Small intestine (tissue), 7 donors: Measurements from ENCODE around the gene NKX3-2. TPM values are rescaled to one million over a fixed set of nuclear protein-coding genes. Genes with fewer than 3 reads are reported as not detected.

Source experiments
- DNase-seq, 2 donors: peaks; one replicate each; pipeline versions ENCODE4 v3.0.0 to v3.0.0-alpha.2; 2013
- FAIRE-seq: peaks from 2 replicates; lab custom pipeline; 2012; peaks lifted over from hg19 to GRCh38; lab: Jason Lieb, UNC
- H3K27ac ChIP-seq, 3 donors: one replicate each; pipeline ENCODE4 v1.5.1; 2013; ENCODE audit warnings: low read length in 2 of 3, mild to moderate bottlenecking in 2 of 3, control low read depth in 1 of 3, inconsistent platforms in 1 of 3, low read depth in 1 of 3, moderate library complexity in 1 of 3
- H3K27me3 ChIP-seq, 3 donors: one replicate each; pipeline ENCODE4 v1.6.1; 2013; ENCODE audit warnings: low read length in 3 of 3, inconsistent platforms in 1 of 3; ENCODE audit not compliant: control insufficient read depth in 3 of 3, insufficient read depth in 3 of 3
- H3K36me3 ChIP-seq, 3 donors: one replicate each; pipeline ENCODE4 v1.6.1; 2013; ENCODE audit warnings: low read length in 3 of 3, inconsistent platforms in 1 of 3, low read depth in 1 of 3, mild to moderate bottlenecking in 1 of 3, moderate library complexity in 1 of 3; ENCODE audit not compliant: control insufficient read depth in 3 of 3, insufficient read depth in 2 of 3
- H3K4me1 ChIP-seq, 3 donors: one replicate each; pipeline ENCODE4 v1.6.1; 2013; ENCODE audit warnings: low read length in 2 of 3, inconsistent platforms in 1 of 3, low read depth in 1 of 3, mild to moderate bottlenecking in 1 of 3, moderate library complexity in 1 of 3; ENCODE audit not compliant: control insufficient read depth in 3 of 3, insufficient read depth in 2 of 3
- H3K4me3 ChIP-seq, 3 donors: one replicate each; pipeline ENCODE4 v1.5.1; 2013; ENCODE audit warnings: low read length in 3 of 3, control low read depth in 1 of 3, inconsistent platforms in 1 of 3, low read depth in 1 of 3, mild to moderate bottlenecking in 1 of 3, moderate library complexity in 1 of 3
- H3K9me3 ChIP-seq, 2 donors: one replicate each; pipeline ENCODE4 v1.6.1; 2013; ENCODE audit warnings: low read depth in 1 of 2, low read length in 1 of 2; ENCODE audit not compliant: control insufficient read depth in 2 of 2, insufficient read depth in 1 of 2
- WGBS, 3 donors: extraction: QIAGEN DNeasy Blood & Tissue Kit; methylation state at CpG; one replicate each; pipeline ENCODE4 v1.1.7; 2013; 5-methylcytosine and 5-hydroxymethylcytosine counted together
- polyA plus RNA-seq, 4 donors: library from polyadenylated mRNA; stranded (reverse) in 3 of 4; unstranded in 1 of 4; fragments of 200-250 nt in 3 of 4; fragments of 120-200 nt in 1 of 4; gene quantifications; one replicate each; pipeline versions ENCODE4 v1.2.1 to v1.2.3, GENCODE V29; 2013
- donor health status: healthy with polysubstance abuse.
- donor health status: control.
- donor health status: control.
- donor health status: Bipolar disorder and iron deficiency.
- donor health status: healthy.

The NKX3-2 gene
- polyA plus RNA-seq, 4 donors, result 0.24 to 0.44 TPM; not detected in 2

DNA sequence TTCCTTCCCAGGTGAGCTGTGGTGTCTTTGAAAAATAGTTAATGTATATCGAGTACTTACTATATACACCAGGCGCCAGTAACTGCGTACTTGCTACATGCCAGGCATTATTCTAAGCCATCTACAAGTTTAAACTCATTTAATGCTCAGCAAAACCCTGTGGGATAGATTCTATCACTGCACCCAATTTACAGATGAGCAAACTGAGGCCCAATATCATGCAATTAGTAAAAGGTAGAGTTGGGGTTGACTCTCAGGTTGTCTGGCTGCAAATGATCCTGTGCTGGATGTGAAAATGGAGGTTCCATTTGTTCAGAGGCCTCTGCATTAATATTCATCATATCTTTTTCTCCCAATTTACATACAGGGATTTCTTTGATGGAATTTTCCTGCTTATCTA lies 17.6 kb downstream of the NKX3-2 start:
- Histone ChIP-seq H3K36me3 (no peaks in the 10 kb centered on the region), H3K27ac (no peak overlapping the region), H3K4me3 (no peak overlapping the region), H3K4me1 (no peaks in the 10 kb centered on the region), H3K9me3 (peaks cover 0 to 14% of the 10 kb centered on the region in 2 donors), H3K27me3 (peaks cover 6 to 97% (median 82%) of the 10 kb centered on the region in 3 donors)
- FAIRE-seq, result no peak
- 25 to 53% (median 38%) methylated on average over 3 of the region's 3 CpGs for whole genome bisulfite sequencing, 3 donors
- no peak for DNase-seq

DNA sequence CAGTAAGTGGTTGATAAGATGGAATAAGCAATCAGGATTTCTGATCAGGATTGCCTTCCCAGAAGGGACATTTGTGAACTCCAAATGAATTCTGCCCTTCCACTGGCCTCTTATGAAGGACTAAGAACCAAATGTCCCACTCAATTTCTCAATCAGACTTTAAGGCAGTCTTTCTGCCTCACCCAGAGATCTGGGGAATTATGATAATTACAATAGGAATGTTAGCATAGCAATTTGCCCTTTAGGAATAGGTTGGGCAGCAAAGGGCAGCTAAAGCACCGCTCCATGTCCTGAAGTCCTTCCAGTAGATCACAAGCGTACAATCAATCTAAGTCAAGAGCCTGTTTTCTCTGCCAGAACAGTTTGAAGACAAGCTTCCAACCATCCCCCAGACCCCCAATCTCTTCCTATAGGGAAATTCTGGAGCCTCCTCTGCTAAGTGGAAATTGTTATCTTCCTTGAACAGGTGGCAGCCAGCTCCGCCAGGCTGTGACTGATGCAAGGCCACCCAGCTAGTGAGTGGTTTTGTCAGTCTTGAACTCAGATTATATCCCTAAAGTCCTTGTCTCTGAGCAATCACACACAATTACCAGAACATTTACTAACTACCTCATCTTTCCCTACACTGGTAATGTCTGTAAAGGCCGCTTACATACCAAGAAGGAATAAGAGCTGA lies 18.6 kb downstream of the NKX3-2 start:
- peaks cover 6 to 93% (median 79%) of the 10 kb centered on the region in 3 donors for H3K27me3 ChIP-seq
- 50 to 56% (median 54%) methylated on average over 4 of the region's 4 CpGs for WGBS, 3 donors
- H3K27ac ChIP-seq, result no peak overlapping the region
- H3K9me3 ChIP-seq, result peaks cover 0 to 14% of the 10 kb centered on the region in 2 donors
- FAIRE-seq, result no peak
- no peaks in the 10 kb centered on the region for H3K36me3 ChIP-seq
- no peaks in the 10 kb centered on the region for H3K4me1 ChIP-seq
- H3K4me3 ChIP-seq, result no peak overlapping the region
- DNase-seq, result no peak

DNA sequence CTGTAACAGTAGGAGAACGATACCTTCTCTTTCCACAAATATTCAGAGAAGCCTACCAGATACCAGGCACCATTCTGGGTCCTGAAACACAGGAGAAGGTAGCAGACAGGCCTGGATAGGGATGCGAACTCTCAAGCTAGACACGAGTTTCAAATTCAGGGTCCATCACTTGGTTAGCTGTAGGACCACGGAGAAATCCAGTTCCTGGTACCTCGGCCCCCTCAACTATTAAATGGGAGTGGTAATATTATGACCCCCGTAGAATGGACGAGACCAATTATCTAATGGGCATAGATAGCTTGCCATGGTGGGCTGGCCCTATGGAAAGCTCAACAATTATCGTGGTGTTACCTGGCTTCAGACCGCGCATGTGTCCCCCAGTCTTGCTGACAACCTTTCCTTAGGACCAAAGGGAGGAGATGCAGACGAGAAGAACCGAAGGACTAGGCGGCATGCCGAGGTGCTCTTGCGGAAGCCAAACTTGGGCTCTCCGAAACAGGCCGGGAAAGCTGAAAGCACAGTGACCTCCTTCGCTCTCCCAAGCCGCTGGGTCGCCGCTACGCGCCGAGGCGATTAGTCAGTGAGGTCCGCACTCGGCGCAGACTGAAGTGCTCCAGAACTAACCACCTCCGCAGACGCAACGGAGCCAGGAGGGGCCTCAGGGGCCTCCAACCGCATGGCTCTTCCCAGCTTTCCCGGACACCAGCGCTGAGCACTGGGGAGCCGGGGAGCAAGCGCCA lies 19.6 kb downstream of the NKX3-2 start:
- FAIRE-seq (no peak), DNase-seq (no peak)
- Histone ChIP-seq H3K36me3 (no peaks in the 10 kb centered on the region), H3K27me3 (peaks cover 6 to 83% (median 69%) of the 10 kb centered on the region in 3 donors), H3K4me3 (no peak overlapping the region), H3K4me1 (no peaks in the 10 kb centered on the region), H3K27ac (no peak overlapping the region), H3K9me3 (peaks cover 0 to 14% of the 10 kb centered on the region in 2 donors)
- 15 to 34% (median 31%) methylated on average over 34 to 36 of the region's 36 CpGs for WGBS, 3 donors

DNA sequence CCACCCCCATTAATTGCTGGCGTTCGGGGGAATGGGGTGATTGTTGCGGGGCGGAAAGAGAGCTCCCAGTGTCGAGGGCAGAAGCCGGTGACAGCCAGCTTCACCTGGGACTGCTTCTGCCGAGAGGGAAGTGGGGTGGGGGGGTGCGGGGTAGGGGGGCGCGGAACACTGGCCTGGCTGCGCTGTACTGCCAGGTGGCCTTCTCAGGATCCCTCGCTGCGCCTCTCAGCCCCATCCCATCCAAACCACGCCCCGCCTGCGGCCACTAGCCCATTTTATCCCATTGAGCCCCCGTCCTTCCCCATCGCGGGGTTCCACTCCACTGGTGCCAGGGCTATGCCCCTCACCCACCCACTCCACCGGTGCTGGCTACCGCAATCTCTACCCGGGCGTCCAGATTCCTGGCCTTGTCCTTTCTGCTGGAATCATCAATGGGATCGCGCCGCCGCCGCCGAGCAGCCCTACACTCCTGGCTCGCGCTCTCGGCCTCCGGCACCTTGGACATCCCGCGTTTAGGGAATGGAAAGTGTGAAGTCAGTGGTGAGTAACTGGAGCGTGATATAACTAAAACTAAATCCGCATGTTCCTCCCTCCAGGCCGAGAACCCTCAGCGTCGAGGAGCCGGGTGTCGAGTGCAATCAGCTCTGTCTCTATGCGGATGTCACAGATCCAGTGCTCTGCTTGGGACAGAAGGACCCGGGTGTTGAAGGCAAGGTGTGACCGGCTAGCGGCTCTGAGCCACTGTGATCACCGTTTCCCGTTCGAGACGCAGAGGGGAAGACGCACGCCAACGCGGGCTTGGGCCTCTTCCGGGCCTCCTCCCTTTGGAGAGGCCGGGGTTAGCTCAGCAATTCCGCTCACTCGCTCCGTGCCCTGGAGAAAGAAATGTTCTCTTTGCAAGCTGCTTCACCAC lies 20.5 kb downstream of the NKX3-2 start:
- WGBS, 3 donors, result 16 to 35% (median 32%) methylated on average over 58 to 59 of the region's 59 CpGs
- Histone ChIP-seq H3K4me1 (no peaks in the 10 kb centered on the region), H3K27me3 (peaks cover 6 to 75% (median 61%) of the 10 kb centered on the region in 3 donors), H3K36me3 (no peaks in the 10 kb centered on the region), H3K27ac (no peak overlapping the region), H3K4me3 (no peak overlapping the region), H3K9me3 (peaks cover 0 to 14% of the 10 kb centered on the region in 2 donors)
- FAIRE-seq (no peak), DNase-seq (no peak)

DNA sequence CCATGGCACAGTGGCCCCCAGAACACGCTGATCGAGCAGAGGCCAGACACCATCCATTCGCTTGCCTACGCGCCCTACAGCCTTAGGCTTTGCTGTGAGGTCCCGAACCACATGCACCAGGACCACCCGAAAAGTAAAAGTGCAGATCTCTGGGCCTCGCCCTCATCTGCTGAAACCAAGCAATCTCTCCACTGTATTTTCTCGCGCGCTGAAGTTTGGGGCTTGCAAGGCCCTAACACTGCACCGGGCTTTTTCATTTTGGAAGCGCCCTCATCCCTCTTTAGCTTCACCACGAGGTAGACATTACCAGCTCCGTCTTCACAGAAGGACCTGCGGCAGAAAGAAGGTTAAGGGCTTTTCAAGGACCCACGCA lies 21.2 kb downstream of the NKX3-2 start:
- Histone ChIP-seq H3K27ac (no peak overlapping the region), H3K4me1 (no peaks in the 10 kb centered on the region), H3K9me3 (peaks cover 0 to 14% of the 10 kb centered on the region in 2 donors), H3K4me3 (no peak overlapping the region), H3K27me3 (peaks cover 6 to 70% (median 55%) of the 10 kb centered on the region in 3 donors), H3K36me3 (no peaks in the 10 kb centered on the region)
- 10 to 15% (median 12%) methylated on average over 17 of the region's 17 CpGs for WGBS, 3 donors
- FAIRE-seq, result no peak
- no peak for DNase-seq

DNA sequence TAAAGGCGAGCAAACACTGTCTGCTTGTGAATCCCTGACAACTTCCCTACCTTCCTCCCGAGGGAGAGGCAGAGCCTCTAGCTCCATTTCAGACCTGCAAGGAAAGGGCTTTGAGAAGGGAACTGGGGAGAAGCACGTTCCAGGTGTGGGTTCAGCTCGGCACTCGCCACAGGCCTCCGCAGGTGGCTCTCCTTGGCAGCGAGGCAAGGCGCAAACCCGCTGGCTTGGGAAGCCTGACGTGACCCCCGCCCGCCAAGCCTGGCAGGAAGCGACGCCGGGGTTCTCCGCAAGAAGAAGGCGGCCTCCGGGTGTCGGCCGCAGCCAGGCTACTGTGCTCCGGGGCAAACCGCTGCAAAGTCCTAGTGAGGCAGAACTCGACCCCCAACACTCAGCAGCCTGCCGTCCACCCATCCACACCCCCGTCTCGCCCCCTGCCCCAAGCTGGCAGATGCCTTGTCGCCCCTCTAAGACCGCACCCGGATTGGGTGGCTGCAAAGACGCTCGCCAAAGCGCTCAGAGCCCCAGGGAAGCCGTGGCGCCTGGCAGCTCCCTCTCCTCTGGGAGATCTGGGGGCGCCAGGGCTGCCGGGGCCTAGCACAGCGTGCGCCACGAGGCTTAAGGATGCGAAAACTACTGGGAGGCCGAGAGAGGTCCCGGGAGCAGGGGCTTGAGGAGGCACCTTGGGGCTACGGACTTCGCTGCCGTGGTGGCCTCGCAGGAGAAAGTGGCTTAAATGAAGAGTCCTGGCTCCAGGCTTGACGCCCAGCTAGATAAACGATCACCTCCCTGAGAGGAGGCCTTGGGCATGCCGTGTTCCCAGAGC lies 21.8 kb downstream of the NKX3-2 start:
- peaks cover 4 to 64% (median 53%) of the 10 kb centered on the region in 3 donors for H3K27me3 ChIP-seq
- DNase-seq, result no peak

DNA sequence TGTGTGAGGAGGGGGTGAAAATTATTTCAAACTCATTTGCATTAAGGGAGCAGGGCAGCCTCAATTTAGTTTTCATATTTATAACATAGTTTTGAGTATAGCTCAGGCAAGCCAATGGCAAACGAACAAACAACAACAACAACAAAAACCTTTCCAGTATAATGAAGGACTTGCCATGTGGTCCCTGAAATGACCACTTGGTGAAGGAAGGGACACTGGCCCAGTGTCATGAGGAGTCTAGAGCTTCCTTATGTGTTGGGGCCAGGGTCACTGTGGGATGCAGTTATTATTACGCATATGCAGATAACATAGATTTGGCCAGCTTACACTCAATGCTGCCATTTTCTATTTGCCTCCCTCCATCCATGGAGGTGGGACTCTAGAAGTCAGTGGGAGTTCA lies 23.3 kb downstream of the NKX3-2 start:
- WGBS, 3 donors, result 42 to 49% (median 43%) methylated on average over 2 of the region's 2 CpGs
- Histone ChIP-seq H3K4me3 (no peak overlapping the region), H3K36me3 (no peaks in the 10 kb centered on the region), H3K27ac (no peak overlapping the region), H3K9me3 (peaks cover 0 to 14% of the 10 kb centered on the region in 2 donors), H3K27me3 (peaks cover 2 to 49% (median 41%) of the 10 kb centered on the region in 3 donors), H3K4me1 (no peaks in the 10 kb centered on the region)
- DNase-seq (no peak), FAIRE-seq (no peak)

More for the DNA sequence above, 21.8 kb downstream of the NKX3-2 start:
- WGBS, 3 donors, result 4 to 6% (median 5%) methylated on average over 46 to 49 of the region's 49 CpGs
- Histone ChIP-seq H3K36me3 (no peaks in the 10 kb centered on the region), H3K27ac (no peak overlapping the region), H3K4me1 (no peaks in the 10 kb centered on the region), H3K9me3 (peaks cover 0 to 14% of the 10 kb centered on the region in 2 donors), H3K4me3 (no peak overlapping the region)
- FAIRE-seq, result no peak
